ENCODE measurements around the gene ATP10A.

DNA sequence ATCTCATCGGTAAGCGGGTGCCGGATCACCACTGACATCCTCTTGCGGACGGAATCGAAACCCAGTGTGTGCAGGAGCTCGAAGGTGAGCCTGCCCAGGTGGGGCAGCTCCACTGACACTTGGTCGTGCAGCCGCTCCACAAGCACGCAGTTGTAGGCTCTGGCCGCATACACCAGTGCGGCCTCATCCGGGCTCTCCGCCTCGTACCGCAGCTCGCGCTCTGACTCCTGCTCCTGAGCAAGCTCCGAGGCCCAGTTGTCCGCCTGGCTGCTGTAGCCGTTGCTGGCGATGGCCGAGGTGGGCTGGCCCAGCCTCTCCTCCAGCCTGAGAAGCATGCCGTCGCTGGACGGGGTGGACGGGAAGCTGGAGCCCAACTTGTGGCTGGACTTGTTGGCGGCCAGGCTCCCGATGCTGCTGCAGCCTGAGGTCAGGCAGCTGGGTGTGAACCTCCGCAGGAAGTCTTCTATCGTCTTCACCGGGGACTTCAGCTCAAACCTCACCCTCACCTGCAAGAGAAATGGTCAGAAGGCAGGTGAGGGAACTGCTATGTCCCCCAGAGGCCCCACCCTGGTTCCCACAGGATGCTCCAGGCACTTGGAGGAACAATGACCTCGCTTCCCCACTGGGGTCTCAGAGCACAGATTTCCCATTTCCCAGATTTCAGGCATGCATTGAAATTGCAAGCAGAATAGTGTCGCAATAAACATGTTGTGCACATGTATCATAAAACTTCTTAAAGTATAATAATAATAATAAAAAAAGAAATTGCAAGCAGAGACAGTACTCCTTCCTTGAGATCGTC lies 149.2 kb downstream of the ATP10A start:
- TF ChIP-seq, protein P1, sequence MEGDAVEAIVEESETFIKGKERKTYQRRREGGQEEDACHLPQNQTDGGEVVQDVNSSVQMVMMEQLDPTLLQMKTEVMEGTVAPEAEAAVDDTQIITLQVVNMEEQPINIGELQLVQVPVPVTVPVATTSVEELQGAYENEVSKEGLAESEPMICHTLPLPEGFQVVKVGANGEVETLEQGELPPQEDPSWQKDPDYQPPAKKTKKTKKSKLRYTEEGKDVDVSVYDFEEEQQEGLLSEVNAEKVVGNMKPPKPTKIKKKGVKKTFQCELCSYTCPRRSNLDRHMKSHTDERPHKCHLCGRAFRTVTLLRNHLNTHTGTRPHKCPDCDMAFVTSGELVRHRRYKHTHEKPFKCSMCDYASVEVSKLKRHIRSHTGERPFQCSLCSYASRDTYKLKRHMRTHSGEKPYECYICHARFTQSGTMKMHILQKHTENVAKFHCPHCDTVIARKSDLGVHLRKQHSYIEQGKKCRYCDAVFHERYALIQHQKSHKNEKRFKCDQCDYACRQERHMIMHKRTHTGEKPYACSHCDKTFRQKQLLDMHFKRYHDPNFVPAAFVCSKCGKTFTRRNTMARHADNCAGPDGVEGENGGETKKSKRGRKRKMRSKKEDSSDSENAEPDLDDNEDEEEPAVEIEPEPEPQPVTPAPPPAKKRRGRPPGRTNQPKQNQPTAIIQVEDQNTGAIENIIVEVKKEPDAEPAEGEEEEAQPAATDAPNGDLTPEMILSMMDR (IDR thresholded peaks at IDR 0.05; ENCODE audit: poor library complexity, severe bottlenecking) = no peak
- no peak for TF ChIP-seq RAD21 (conservative IDR thresholded peaks at IDR 0.05)

All from neural cell (in vitro differentiated cells).